Fibroblast of mammary gland (primary cell): ENCODE measurements around the gene IER5.

ENCODE experiments used
- DNase-seq: peaks from one replicate; pipeline ENCODE4 v3.0.0-alpha.2; 2010; ENCODE audit warnings: low read depth
- H3K4me3 ChIP-seq: 2 replicates; pipeline ENCODE4 v1.5.1; 2011; ENCODE audit warnings: low read depth, mild to moderate bottlenecking, low read length, moderate library complexity; ENCODE audit not compliant: control insufficient read depth
- TF ChIP-seq, protein P1 (sequence below): conservative IDR thresholded peaks from 2 replicates; pipeline ENCODE4 v1.5.1; 2011; ENCODE audit warnings: low read depth, low read length, inconsistent platforms; ENCODE audit not compliant: control insufficient read depth, insufficient read depth

The IER5 gene

DNA sequence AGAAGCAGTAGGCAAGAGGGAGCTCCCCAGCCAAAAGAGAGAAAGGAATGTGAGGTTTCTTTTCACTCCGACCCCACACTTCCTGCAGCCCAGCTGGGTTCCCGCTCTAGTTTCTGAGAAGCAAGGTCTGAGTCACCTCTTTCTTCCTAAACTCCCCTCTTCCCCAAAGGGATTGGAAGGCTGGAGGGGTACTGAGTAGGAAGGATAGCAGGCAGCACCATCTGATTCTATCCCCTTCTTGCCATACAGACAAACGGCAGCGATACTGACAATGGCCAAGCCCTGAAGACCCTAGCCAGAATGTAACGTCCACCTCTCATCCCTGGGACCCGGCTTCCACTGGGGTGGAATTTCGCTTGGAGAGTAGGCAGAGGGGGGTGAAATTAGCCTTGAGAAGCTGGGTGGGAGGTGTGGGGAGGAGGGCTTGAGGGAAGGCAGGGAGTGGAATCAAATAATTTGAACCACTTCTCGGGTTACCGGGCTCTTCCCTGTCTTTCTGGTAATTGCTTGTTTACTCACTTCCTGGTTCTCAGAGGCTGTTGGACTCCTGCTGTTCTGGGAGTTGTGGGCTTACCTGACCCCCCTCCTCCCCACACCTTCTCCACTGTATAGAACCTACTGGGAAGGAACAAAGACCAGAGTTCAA, 13.2 kb downstream of the IER5 start:
- H3K4me3 ChIP-seq: no peak overlapping the region
- TF ChIP-seq, protein P1, sequence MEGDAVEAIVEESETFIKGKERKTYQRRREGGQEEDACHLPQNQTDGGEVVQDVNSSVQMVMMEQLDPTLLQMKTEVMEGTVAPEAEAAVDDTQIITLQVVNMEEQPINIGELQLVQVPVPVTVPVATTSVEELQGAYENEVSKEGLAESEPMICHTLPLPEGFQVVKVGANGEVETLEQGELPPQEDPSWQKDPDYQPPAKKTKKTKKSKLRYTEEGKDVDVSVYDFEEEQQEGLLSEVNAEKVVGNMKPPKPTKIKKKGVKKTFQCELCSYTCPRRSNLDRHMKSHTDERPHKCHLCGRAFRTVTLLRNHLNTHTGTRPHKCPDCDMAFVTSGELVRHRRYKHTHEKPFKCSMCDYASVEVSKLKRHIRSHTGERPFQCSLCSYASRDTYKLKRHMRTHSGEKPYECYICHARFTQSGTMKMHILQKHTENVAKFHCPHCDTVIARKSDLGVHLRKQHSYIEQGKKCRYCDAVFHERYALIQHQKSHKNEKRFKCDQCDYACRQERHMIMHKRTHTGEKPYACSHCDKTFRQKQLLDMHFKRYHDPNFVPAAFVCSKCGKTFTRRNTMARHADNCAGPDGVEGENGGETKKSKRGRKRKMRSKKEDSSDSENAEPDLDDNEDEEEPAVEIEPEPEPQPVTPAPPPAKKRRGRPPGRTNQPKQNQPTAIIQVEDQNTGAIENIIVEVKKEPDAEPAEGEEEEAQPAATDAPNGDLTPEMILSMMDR: no peak

DNA sequence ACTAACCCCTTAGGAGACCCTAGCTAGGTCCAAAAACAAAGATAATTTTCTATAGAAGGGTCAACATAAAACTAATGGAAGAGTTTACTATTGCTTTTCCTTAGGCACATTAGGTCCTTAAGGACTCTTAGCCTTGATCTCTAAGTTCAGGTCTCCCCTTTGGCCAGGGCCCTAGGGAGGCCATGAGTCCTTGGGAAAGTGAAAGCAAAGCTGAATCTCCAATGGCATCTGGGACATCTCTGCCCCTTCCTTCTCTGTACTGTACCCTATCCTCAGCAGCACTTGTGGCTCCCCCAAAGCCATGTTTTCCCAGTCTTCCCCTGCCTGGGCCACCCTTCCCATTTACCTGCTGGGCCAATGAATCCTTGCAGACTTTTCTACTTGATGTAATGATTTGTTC, 14.3 kb downstream of the IER5 start:
- no peak overlapping the region for H3K4me3 ChIP-seq
- TF ChIP-seq, protein P1: no peak
- no peak for DNase-seq

More for the DNA sequence above, 13.2 kb downstream of the IER5 start:
- peak; percentile 69 for DNase-seq

DNA sequence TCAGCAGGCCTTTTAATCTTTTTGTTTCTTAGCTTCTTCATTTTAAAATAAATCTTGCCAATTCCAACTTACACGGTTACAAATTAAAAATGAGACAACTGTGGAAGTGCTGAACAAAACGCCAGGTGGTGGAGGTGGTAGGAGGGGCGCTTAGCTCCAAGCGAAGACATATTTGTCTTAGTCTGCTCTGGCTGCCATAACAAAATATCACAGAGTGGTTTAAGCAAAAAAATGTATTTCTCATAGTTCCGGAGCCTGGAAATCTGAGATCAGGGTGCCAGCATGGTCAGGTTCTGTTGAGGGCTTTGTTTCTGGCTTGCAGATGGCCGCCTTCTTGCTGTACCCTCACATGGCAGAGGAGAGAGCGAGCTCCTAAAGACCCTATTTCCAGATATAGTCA, 14.9 kb downstream of the IER5 start:
- H3K4me3 ChIP-seq: no peak overlapping the region
- no peak for DNase-seq
- TF ChIP-seq, protein P1: no peak

DNA sequence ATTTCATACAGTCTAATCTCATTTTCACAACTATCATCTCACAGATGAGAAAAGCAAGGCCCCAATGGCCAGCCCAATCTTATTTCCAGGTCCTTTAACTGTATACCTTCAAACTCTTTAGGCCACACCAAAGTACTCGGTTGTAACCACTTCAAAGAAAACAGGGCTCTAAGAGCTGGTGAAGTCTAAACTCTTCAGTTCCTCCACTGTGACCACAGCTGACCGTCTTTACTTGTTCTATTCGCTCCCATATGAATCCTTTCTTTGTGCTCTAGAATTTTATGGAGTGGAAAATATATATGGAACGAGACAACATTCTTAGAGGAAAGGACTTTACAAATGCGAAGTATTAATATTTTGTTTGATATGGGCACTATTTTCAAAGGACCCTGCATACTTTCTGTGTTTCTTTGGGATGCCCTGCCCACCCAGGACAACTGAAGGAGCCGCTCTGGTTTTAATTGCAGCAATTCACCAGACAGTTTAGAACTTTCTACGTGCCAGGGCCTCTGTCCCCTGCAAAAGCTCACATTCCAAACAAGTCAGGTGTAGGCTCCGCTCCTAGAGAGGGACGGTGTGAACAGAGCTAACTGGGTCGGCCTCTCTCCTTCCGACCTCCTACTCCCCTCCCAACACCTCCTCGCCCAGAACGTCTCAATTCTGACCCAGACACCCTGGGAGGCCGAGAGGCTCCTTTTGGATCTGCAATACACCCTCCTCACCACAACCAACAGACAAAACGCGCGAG, 15.7 kb downstream of the IER5 start:
- no peak for DNase-seq
- peak overlapping the region; percentile 67 for H3K4me3 ChIP-seq
- TF ChIP-seq, protein P1: peak; percentile 1

DNA sequence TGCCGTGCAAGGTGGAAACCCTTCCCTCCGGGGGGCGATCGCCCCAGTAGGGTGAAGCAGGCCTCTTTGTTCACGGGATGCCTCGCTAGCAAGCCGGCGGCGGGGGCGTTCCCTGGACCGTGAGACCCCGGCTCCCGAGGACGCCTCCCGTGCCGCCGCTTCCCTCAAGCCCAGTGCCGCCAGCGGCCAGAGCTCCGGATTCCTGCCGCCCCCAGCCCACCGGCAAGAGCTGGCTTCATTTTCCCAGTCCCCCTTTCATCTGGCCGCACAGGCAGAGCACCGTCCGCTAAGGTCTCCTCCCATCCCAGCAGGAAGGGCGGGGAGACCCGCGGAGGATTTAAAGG, 16.3 kb downstream of the IER5 start:
- peak overlapping the region; percentile 67 for H3K4me3 ChIP-seq
- no peak for DNase-seq
- TF ChIP-seq, protein P1: no peak

DNA sequence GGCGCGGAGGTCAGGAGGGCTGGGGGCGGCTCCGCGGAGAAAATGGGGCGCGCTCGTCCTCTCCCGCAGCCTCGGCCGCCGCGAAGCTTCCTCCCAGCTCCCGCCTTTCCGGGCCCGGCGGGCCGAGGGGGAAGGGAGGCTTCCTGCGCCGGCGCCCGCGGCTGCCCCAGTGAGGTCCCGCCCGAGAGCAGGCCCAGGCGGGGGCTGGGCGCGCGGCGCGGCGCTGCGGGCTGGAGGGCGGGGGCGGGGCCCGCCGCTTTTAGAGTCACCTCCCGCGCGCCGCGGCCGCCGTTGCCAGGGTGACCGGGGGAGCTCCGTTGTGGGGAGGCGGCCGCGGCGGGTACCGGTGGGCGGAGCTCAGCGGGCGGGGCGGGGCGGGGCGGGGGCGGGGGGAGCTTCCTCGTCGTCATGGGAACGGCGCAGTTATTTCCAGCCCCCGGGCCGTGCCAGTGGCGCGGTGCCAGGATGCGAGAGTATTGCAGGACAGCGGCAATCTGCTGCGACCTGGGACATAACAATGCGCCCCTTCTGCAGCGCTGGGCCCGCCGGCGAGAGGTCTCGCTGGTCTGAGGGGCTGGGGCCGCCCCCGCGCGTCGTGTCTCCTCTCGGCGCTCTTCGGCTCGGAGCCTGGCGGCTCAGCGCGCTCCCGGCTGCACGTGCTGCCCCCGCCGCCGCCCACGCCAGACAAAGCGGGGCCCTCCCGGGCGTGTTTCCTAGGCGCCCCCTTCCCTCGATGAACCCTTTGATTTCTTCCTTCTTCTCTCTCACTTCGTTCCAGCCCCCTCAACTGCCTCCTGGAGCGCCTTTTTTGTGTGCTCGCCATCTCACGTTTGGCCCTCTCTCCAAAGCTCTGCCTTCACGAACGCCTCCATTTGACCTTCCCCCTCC, 16.9 kb downstream of the IER5 start:
- TF ChIP-seq, protein P1: no peak
- peak overlapping the region; percentile 67 for H3K4me3 ChIP-seq
- DNase-seq: peak; percentile 82
